GM23338 (cell line): ENCODE measurements around the gene SNX30. TPM values are rescaled to one million over a fixed set of nuclear protein-coding genes. Genes with fewer than 3 reads are reported as not detected.
A peak's percentile ranks its signal among the peaks of the same experiment; 100 is the strongest.

Experiments
- ATAC-seq: fragments of 200-7000 bp; cut with Tn5 transposase; 3 replicates; pipeline ENCODE4 v1.9.1; 2020
- DNase-seq: peaks from one replicate; pipeline ENCODE4 v3.0.0-alpha.2; 2015; ENCODE audit warnings: low spot score
- H2AFZ ChIP-seq: fragments of 200-600 bp; sonication (generic); 2 replicates; pipeline ENCODE4 v1.8.0; 2016; ENCODE audit warnings: antibody characterized with exemption, mild to moderate bottlenecking, moderate library complexity
- H3F3A ChIP-seq: fragments of 200-600 bp; sonication (generic); replicated peaks from 2 replicates; pipeline ENCODE4 v1.8.0; 2017; ENCODE audit warnings: antibody characterized with exemption, mixed run types, low read depth
- H3K27ac ChIP-seq: fragments of 200-600 bp; sonication (generic); 2 replicates; pipeline ENCODE4 v1.6.1; 2016; ENCODE audit warnings: low read depth
- H3K27me3 ChIP-seq: fragments of 200-600 bp; sonication (generic); 2 replicates; pipeline ENCODE4 v1.8.0; 2016; ENCODE audit warnings: mild to moderate bottlenecking, mixed run types, moderate library complexity; ENCODE audit not compliant: insufficient read depth
- H3K36me3 ChIP-seq: fragments of 200-600 bp; sonication (generic); 2 replicates; pipeline ENCODE4 v1.8.0; 2016; ENCODE audit warnings: mild to moderate bottlenecking; ENCODE audit not compliant: insufficient read depth
- H3K4me1 ChIP-seq: fragments of 200-600 bp; sonication (generic); 2 replicates; pipeline ENCODE4 v1.8.0; 2016; ENCODE audit warnings: mild to moderate bottlenecking, moderate library complexity; ENCODE audit not compliant: insufficient read depth
- H3K4me2 ChIP-seq: fragments of 200-600 bp; sonication (generic); 2 replicates; pipeline ENCODE4 v1.7.1; 2017; ENCODE audit warnings: mixed run types
- H3K4me3 ChIP-seq: fragments of 200-600 bp; sonication (generic); 2 replicates; pipeline ENCODE4 v1.6.1; 2016; ENCODE audit warnings: mixed run types
- H3K79me2 ChIP-seq: fragments of 200-600 bp; sonication (generic); replicated peaks from 2 replicates; pipeline ENCODE4 v1.8.0; 2017; ENCODE audit warnings: mild to moderate bottlenecking; ENCODE audit not compliant: insufficient read depth
- H3K9me2 ChIP-seq: fragments of 200-600 bp; sonication (generic); 2 replicates; pipeline ENCODE4 v1.8.0; 2017; ENCODE audit not compliant: insufficient read depth
- H4K20me1 ChIP-seq: fragments of 200-600 bp; sonication (generic); replicated peaks from 2 replicates; pipeline ENCODE4 v1.8.0; 2017; ENCODE audit warnings: mild to moderate bottlenecking; ENCODE audit not compliant: insufficient read depth
- H3K27ac Mint-ChIP-seq: 2 replicates; pipeline ENCODE4 v1.8.0; 2020; ENCODE audit warnings: inconsistent platforms, mild to moderate bottlenecking, moderate library complexity, mixed read lengths
- H3K27me3 Mint-ChIP-seq: 3 replicates; pipeline ENCODE4 v1.8.0; 2022; ENCODE audit warnings: low read depth, mild to moderate bottlenecking, moderate library complexity, mixed read lengths, inconsistent platforms; ENCODE audit not compliant: insufficient read depth, poor library complexity
- H3K36me3 Mint-ChIP-seq: 3 replicates; pipeline ENCODE4 v1.8.0; 2021; ENCODE audit warnings: low read depth, mild to moderate bottlenecking, inconsistent platforms, moderate library complexity, mixed read lengths
- H3K4me1 Mint-ChIP-seq: 3 replicates; pipeline ENCODE4 v1.8.0; 2020; ENCODE audit warnings: mild to moderate bottlenecking, inconsistent platforms, mixed read lengths
- H3K4me3 Mint-ChIP-seq: 3 replicates; pipeline ENCODE4 v1.8.0; 2021; ENCODE audit warnings: moderate library complexity, mild to moderate bottlenecking, inconsistent platforms, mixed read lengths
- H3K9me3 Mint-ChIP-seq: 3 replicates; pipeline ENCODE4 v1.8.0; 2020; ENCODE audit warnings: moderate library complexity, mild to moderate bottlenecking, inconsistent platforms, mixed read lengths
- CREB1 ChIP-seq: fragments of 250-450 bp; sonication (Bioruptor Pico); IDR thresholded peaks from 2 replicates; pipeline ENCODE4 v1.5.0; 2020; ENCODE audit warnings: low read depth, mild to moderate bottlenecking, moderate library complexity
- CTCF ChIP-seq, 2 experiments: fragments of 200-600 bp in 1 of 2; sonication (generic) in 1 of 2; conservative IDR thresholded peaks; 2 replicates each; pipeline versions ENCODE4 v1.5.1 to v1.6.1; 2016 to 2017; ENCODE audit warnings: antibody characterized with exemption in 2 of 2, low read depth in 2 of 2, mild to moderate bottlenecking in 2 of 2, moderate library complexity in 1 of 2
- ETS1 ChIP-seq: IDR thresholded peaks from 2 replicates; pipeline ENCODE4 v1.6.1; 2016; ENCODE audit warnings: antibody characterized with exemption
- EZH2 ChIP-seq: fragments of 200-600 bp; sonication (generic); IDR thresholded peaks from one replicate; pipeline ENCODE4 v1.8.0; 2017; ENCODE audit warnings: antibody characterized with exemption, mild to moderate bottlenecking, low read depth; ENCODE audit not compliant: unreplicated experiment
- EZH2phosphoT487 ChIP-seq: fragments of 200-600 bp; sonication (generic); IDR thresholded peaks from one replicate; pipeline ENCODE4 v1.8.1; 2018; ENCODE audit warnings: antibody characterized with exemption; ENCODE audit not compliant: unreplicated experiment
- JUNB ChIP-seq: IDR thresholded peaks from one replicate; pipeline ENCODE4 v1.6.1; 2016; ENCODE audit warnings: antibody characterized with exemption; ENCODE audit not compliant: unreplicated experiment
- NANOG ChIP-seq: IDR thresholded peaks from 2 replicates; pipeline ENCODE4 v1.6.1; 2016; ENCODE audit warnings: antibody characterized with exemption, borderline replicate concordance
- POLR2AphosphoS5 ChIP-seq: IDR thresholded peaks from 2 replicates; pipeline ENCODE4 v1.6.1; 2016; ENCODE audit warnings: antibody characterized with exemption, low read depth
- STAT1 ChIP-seq: IDR thresholded peaks from one replicate; pipeline ENCODE4 v1.6.1; 2016; ENCODE audit warnings: antibody characterized with exemption; ENCODE audit not compliant: unreplicated experiment
- ZNF114 ChIP-seq: fragments of 250-450 bp; sonication (Bioruptor Pico); IDR thresholded peaks from 2 replicates; pipeline ENCODE4 v1.5.0; 2020; ENCODE audit warnings: mild to moderate bottlenecking, moderate library complexity
- ZNF331 ChIP-seq: fragments of 250-450 bp; sonication (Bioruptor Pico); IDR thresholded peaks from 2 replicates; pipeline ENCODE4 v1.5.0; 2020; ENCODE audit warnings: low read depth, mild to moderate bottlenecking, moderate library complexity
- polyA plus RNA-seq: library from polyadenylated mRNA; unstranded; fragments of >200 nt; fragmentation: Nextera tagmentation; extraction: Ambion mirVana; gene quantifications from 2 replicates; pipeline ENCODE4 v1.2.1, GENCODE V29; 2016
- total RNA-seq: library from RNA; depleted of rRNA; stranded (reverse); fragments of >200 nt; shearing (Covaris generic); gene quantifications from 2 replicates; pipeline ENCODE4 v1.2.3, GENCODE V29; 2014
- TF ChIP-seq, protein P1 (sequence below): fragments of 250-450 bp; sonication (Bioruptor Pico); IDR thresholded peaks from 2 replicates; pipeline ENCODE4 v1.5.0; 2020; ENCODE audit warnings: mild to moderate bottlenecking, moderate library complexity

SNX30 gene
- total and polyA plus RNA-seq, 2 experiments from 2014 or later, result 2.1 to 17.8 TPM

- Histone ChIP-seq H3K4me3 (no peak overlapping the region), H3K27me3 (no peaks in the 10 kb centered on the region), H3K36me3 (no peaks in the 10 kb centered on the region), H3K4me2 (no peak overlapping the region), H3K27ac (no peak overlapping the region), H4K20me1 (no peaks in the 10 kb centered on the region; the same call in 1 of the 2 replicates), H2AFZ (no peak overlapping the region), H3F3A (no peaks in the 10 kb centered on the region), H3K9me2 (0 out of 2 replicates have a peak, but pooled peaks cover 9% of the 10 kb centered on the region), H3K79me2 (peaks cover 11% of the 10 kb centered on the region; the same call in 1 of the 2 replicates), H3K4me1 (peaks cover 4% of the 10 kb centered on the region)
- peaks cover 3% of the 10 kb centered on the region; the same call in 2 of the 3 replicates for H3K4me1 Mint-ChIP-seq
- no peak for ATAC-seq
- DNase-seq, result no peak
- no peaks in the 10 kb centered on the region for H3K27me3 Mint-ChIP-seq
- H3K4me3 Mint-ChIP-seq, result no peak overlapping the region
- H3K36me3 Mint-ChIP-seq, result peaks cover 6% of the 10 kb centered on the region
- no peaks in the 10 kb centered on the region for H3K9me3 Mint-ChIP-seq
- TF ChIP-seq ZNF114 (CRISPR knock-in tag), result no peak
- no peak for TF ChIP-seq EZH2
- TF ChIP-seq JUNB, result no peak
- no peak overlapping the region for H3K27ac Mint-ChIP-seq
These were observed 59.3 kb downstream of the SNX30 start for GRCh38 chr9:112809906-112810305.

DNA sequence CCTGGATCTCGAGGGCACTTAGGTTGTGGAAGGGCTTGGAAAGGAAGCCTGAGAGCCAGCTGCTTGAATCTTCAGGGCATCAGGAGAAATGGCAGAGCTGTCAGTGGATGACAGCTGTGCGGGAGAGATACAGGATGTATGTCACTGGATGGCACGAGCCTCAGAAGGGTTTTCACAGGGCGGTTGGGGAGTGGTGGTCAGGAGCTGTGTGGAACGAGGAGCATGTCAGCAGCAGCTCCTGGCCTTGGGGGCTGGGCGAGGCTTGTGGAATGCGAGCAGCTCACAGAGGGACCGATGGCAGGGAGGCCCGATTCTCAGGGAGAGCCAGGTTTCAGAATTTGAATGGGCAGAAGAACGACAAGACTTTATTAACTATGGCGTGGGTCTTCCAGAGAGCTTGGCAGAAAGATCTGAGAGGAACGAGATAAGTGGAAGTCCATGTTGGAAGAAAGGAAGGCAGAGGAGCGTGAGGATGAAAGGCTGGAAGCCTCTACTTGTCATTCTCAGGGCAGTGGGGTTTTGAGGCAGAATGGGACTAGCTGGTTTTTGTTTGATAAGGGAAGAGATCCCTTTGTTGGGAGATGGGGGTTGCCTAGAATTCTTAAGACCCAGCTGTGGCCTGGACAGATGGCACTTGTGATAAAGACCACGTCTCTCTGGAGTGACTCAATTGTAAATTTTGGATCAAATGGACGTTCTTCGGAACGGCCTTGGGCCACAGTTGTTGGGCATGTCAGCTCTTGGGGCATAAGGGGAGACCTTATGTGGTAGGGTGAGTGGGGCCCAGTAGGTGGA lies 60.3 kb downstream of the SNX30 start:
- Histone ChIP-seq H3K36me3 (no peaks in the 10 kb centered on the region), H3K79me2 (peaks cover 8% of the 10 kb centered on the region; the same call in 1 of the 2 replicates), H3K4me3 (no peak overlapping the region), H3K4me1 (peaks cover 4% of the 10 kb centered on the region), H4K20me1 (no peaks in the 10 kb centered on the region; the same call in 1 of the 2 replicates), H2AFZ (no peak overlapping the region), H3K9me2 (0 out of 2 replicates have a peak, but pooled peaks cover 9% of the 10 kb centered on the region), H3K4me2 (no peak overlapping the region), H3K27ac (no peak overlapping the region), H3K27me3 (no peaks in the 10 kb centered on the region), H3F3A (no peaks in the 10 kb centered on the region)
- Mint-ChIP-seq H3K27me3 (peaks cover 1% of the 10 kb centered on the region), H3K4me1 (peaks cover 3% of the 10 kb centered on the region; the same call in 2 of the 3 replicates), H3K4me3 (no peak overlapping the region), H3K27ac (no peak overlapping the region), H3K9me3 (no peaks in the 10 kb centered on the region), H3K36me3 (peaks cover 2% of the 10 kb centered on the region; the same call in 1 of the 3 replicates)
- DNase-seq, result peak; percentile 30
- peak; percentile 73 for ATAC-seq
- TF ChIP-seq ZNF114 (CRISPR knock-in tag), result no peak
- TF ChIP-seq CTCF (conservative IDR thresholded peaks at IDR 0.05; ENCODE audit: low read depth in 2 of 2), result no peak
- no peak for TF ChIP-seq CREB1
- TF ChIP-seq ETS1, result no peak
- TF ChIP-seq STAT1, result no peak
- no peak for TF ChIP-seq JUNB
- TF ChIP-seq ZNF331, result no peak
- TF ChIP-seq EZH2phosphoT487, result no peak
- no peak for TF ChIP-seq NANOG
- TF ChIP-seq, protein P1, sequence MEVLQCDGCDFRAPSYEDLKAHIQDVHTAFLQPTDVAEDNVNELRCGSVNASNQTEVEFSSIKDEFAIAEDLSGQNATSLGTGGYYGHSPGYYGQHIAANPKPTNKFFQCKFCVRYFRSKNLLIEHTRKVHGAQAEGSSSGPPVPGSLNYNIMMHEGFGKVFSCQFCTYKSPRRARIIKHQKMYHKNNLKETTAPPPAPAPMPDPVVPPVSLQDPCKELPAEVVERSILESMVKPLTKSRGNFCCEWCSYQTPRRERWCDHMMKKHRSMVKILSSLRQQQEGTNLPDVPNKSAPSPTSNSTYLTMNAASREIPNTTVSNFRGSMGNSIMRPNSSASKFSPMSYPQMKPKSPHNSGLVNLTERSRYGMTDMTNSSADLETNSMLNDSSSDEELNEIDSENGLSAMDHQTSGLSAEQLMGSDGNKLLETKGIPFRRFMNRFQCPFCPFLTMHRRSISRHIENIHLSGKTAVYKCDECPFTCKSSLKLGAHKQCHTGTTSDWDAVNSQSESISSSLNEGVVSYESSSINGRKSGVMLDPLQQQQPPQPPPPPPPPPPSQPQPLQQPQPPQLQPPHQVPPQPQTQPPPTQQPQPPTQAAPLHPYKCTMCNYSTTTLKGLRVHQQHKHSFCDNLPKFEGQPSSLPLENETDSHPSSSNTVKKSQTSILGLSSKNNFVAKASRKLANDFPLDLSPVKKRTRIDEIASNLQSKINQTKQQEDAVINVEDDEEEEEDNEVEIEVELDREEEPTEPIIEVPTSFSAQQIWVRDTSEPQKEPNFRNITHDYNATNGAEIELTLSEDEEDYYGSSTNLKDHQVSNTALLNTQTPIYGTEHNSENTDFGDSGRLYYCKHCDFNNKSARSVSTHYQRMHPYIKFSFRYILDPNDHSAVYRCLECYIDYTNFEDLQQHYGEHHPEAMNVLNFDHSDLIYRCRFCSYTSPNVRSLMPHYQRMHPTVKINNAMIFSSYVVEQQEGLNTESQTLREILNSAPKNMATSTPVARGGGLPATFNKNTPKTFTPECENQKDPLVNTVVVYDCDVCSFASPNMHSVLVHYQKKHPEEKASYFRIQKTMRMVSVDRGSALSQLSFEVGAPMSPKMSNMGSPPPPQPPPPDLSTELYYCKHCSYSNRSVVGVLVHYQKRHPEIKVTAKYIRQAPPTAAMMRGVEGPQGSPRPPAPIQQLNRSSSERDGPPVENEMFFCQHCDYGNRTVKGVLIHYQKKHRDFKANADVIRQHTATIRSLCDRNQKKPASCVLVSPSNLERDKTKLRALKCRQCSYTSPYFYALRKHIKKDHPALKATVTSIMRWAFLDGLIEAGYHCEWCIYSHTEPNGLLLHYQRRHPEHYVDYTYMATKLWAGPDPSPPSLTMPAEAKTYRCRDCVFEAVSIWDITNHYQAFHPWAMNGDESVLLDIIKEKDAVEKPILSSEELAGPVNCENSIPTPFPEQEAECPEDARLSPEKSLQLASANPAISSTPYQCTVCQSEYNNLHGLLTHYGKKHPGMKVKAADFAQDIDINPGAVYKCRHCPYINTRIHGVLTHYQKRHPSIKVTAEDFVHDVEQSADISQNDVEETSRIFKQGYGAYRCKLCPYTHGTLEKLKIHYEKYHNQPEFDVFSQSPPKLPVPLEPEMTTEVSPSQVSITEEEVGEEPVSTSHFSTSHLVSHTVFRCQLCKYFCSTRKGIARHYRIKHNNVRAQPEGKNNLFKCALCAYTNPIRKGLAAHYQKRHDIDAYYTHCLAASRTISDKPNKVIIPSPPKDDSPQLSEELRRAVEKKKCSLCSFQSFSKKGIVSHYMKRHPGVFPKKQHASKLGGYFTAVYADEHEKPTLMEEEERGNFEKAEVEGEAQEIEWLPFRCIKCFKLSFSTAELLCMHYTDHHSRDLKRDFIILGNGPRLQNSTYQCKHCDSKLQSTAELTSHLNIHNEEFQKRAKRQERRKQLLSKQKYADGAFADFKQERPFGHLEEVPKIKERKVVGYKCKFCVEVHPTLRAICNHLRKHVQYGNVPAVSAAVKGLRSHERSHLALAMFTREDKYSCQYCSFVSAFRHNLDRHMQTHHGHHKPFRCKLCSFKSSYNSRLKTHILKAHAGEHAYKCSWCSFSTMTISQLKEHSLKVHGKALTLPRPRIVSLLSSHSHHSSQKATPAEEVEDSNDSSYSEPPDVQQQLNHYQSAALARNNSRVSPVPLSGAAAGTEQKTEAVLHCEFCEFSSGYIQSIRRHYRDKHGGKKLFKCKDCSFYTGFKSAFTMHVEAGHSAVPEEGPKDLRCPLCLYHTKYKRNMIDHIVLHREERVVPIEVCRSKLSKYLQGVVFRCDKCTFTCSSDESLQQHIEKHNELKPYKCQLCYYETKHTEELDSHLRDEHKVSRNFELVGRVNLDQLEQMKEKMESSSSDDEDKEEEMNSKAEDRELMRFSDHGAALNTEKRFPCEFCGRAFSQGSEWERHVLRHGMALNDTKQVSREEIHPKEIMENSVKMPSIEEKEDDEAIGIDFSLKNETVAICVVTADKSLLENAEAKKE (CRISPR knock-in tag), result no peak
- TF ChIP-seq POLR2AphosphoS5, result no peak
